ENCODE measurements around the gene HADHB. TPM values are rescaled to one million over a fixed set of nuclear protein-coding genes. Genes with fewer than 3 reads are reported as not detected.
A peak's percentile ranks its signal among the peaks of the same experiment; 100 is the strongest.

HADHB gene
- total and polyA plus RNA-seq, 10 of the 15 experiments (the other 5 are each of a cell fraction or from before 2014, with no cell fraction given): 53.7 to 145 (median 85.5) TPM

GRCh38 chr2:26299471-26300101 lies 54.8 kb downstream of the HADHB start:
- H3K36me3 ChIP-seq (ENCODE audit: control insufficient read depth in 2 of 2, insufficient read depth in 2 of 2, low read length in 1 of 2): no peaks in the 10 kb centered on the region
- H3K27me3 ChIP-seq (replicated peaks in 1 of 2; ENCODE audit: control insufficient read depth in 2 of 2, insufficient read depth in 2 of 2, low read length in 1 of 2): no peaks in the 10 kb centered on the region
- TF ChIP-seq NKRF (conservative IDR thresholded peaks at IDR 0.05) (no peak), TAF1 (IDR thresholded peaks at IDR 0.05; ENCODE audit: borderline replicate concordance, low read depth, low read length) (no peak; the same call in 1 of the 2 replicates)
- FAIRE-seq (peak; percentile 86), DNase-seq (ENCODE audit: low read depth, low spot score) (peak; percentile 12), ATAC-seq (peak; percentile 73)
- intact Hi-C loops (cut with micrococcal nuclease; ENCODE audit: unreplicated experiment): no loop called here
- peaks cover 4% of the 10 kb centered on the region; the same call in 1 of the 2 replicates for H3K4me1 ChIP-seq (ENCODE audit: control insufficient read depth, insufficient read depth, low read length)
- H3K9me3 ChIP-seq (replicated peaks; ENCODE audit: control insufficient read depth, insufficient read depth, low read length): no peaks in the 10 kb centered on the region
- RAD21 ChIA-PET (ENCODE audit: unreplicated experiment): interaction anchor here (0.7 to 1.6 kb wide), 4 partner anchors 14 to 58 kb away, joined by 3 to 11 read pairs (median 4); partner anchors contain the start of genes HADHA and HADHB
- H3K4me2 ChIP-seq (ENCODE audit: control insufficient read depth, insufficient read depth): peak overlapping the region; percentile 96
- CTCF ChIA-PET: interaction anchor here (0.7 to 1.5 kb wide), 4 partner anchors 10 to 1156 kb away, joined by 3 to 6 read pairs (median 4); no protein-coding TSS in a partner anchor
- peak overlapping the region; percentile 57 for H3K4me3 ChIP-seq
- in situ Hi-C loops (cut with MboI): no loop called here
- SMC1A ChIA-PET (ENCODE audit: uncharacterized antibody, unreplicated experiment): interaction anchor here (0.6 to 3.0 kb wide), 7 partner anchors 17 to 62 kb away, joined by 3 to 10 read pairs (median 8); partner anchors contain the start of genes ADGRF3, HADHA, HADHB and SELENOI
- BruUV-seq (replicated peaks): no TSS peak
- no peaks in the 10 kb centered on the region for H3K79me2 ChIP-seq (ENCODE audit: control insufficient read depth, insufficient read depth, low read length)
- peak overlapping the region; percentile 38 for H3K27ac ChIP-seq (ENCODE audit: control insufficient read depth, insufficient read depth)
- 29% methylated on average over 9 of the region's 9 CpGs for WGBS (ENCODE audit: insufficient coverage, insufficient replicate concordance, low lambda C conversion rate, missing lambda C conversion rate)
- H2AFZ ChIP-seq (ENCODE audit: control insufficient read depth, low read depth, low read length): peak overlapping the region; percentile 78
- no peaks in the 10 kb centered on the region for H4K20me1 ChIP-seq (ENCODE audit: control insufficient read depth, insufficient read depth)
- POLR2A ChIA-PET: interaction anchor here (0.7 to 2.7 kb wide), 4 partner anchors 28 to 449 kb away, joined by 3 to 24 read pairs (median 5); partner anchors contain the start of genes HADHA and HADHB
- peak overlapping the region; percentile 58 for H3K9ac ChIP-seq (ENCODE audit: control insufficient read depth, insufficient read depth, low read length)
